A673 (cell line): ENCODE results near the gene MOGAT3. TPM values are rescaled to one million over a fixed set of nuclear protein-coding genes. Genes with fewer than 3 reads are reported as not detected.

ENCODE experiments used
- BruUV-seq: library from RNA; stranded (reverse); fragments of 400-500 nt; replicated peaks from 2 replicates; lab custom pipeline; 2021; lab: Mats Ljungman, UMichigan
- CTCF ChIA-PET: fragments of 300-600 bp; sonication (Branson Sonifier 250); formaldehyde crosslinking; loops from one replicate; lab custom pipeline; 2022; ENCODE audit warnings: antibody characterized with exemption; lab: Charles Lee
- POLR2A ChIA-PET: fragments of 300-600 bp; sonication (Branson Sonifier 250); formaldehyde crosslinking; loops from one replicate; lab custom pipeline; 2022; ENCODE audit warnings: antibody characterized with exemption; ENCODE audit not compliant: low non-redundant PET; lab: Charles Lee
- DNase-seq: peaks from one replicate; pipeline ENCODE4 v3.0.0-alpha.2; 2015; ENCODE audit warnings: low spot score
- H3K27ac ChIP-seq: fragments of 200-600 bp; sonication (generic); 2 replicates; pipeline ENCODE4 v1.5.1; 2016; ENCODE audit warnings: mixed run types, low read depth, mild to moderate bottlenecking, mixed read lengths, antibody characterized with exemption, low read length; ENCODE audit not compliant: poor library complexity, severe bottlenecking
- H3K27me3 ChIP-seq: fragments of 200-600 bp; sonication (generic); replicated peaks from 2 replicates; pipeline ENCODE4 v1.6.1; 2017; ENCODE audit warnings: mixed run types, low read depth, mild to moderate bottlenecking, mixed read lengths, antibody characterized with exemption, low read length; ENCODE audit not compliant: insufficient read depth, poor library complexity
- H3K36me3 ChIP-seq: fragments of 200-600 bp; sonication (generic); 2 replicates; pipeline ENCODE4 v1.6.1; 2016; ENCODE audit warnings: mixed run types, mild to moderate bottlenecking, mixed read lengths, antibody characterized with exemption, low read length; ENCODE audit not compliant: insufficient read depth, poor library complexity, severe bottlenecking
- H3K4me1 ChIP-seq: fragments of 200-600 bp; sonication (generic); 2 replicates; pipeline ENCODE4 v1.6.1; 2017; ENCODE audit warnings: mixed run types, mild to moderate bottlenecking, mixed read lengths, antibody characterized with exemption, low read length; ENCODE audit not compliant: insufficient read depth, poor library complexity, severe bottlenecking
- H3K4me3 ChIP-seq: fragments of 200-600 bp; sonication (generic); 2 replicates; pipeline ENCODE4 v1.5.1; 2016; ENCODE audit warnings: low read depth, mixed run types, mild to moderate bottlenecking, mixed read lengths, low read length; ENCODE audit not compliant: poor library complexity, severe bottlenecking
- H3K9me3 ChIP-seq: fragments of 200-600 bp; sonication (generic); 2 replicates; pipeline ENCODE4 v1.6.1; 2016; ENCODE audit warnings: mixed run types, low read depth, mild to moderate bottlenecking, mixed read lengths, antibody characterized with exemption, low read length; ENCODE audit not compliant: poor library complexity, severe bottlenecking
- EZH2 ChIP-seq: fragments of 200-600 bp; sonication (generic); IDR thresholded peaks from 2 replicates; pipeline ENCODE4 v1.6.1; 2017; ENCODE audit warnings: borderline replicate concordance, low read depth, mild to moderate bottlenecking, mixed read lengths, antibody characterized with exemption, low read length; ENCODE audit not compliant: poor library complexity, severe bottlenecking
- intact Hi-C: fragments of 100-400 bp; cut with micrococcal nuclease; formaldehyde crosslinking; loops from one replicate; pipeline ENCODE4 v1.10.0; 2022; ENCODE audit not compliant: unreplicated experiment
- total RNA-seq: library from RNA; stranded (reverse); gene quantifications from 2 replicates; pipeline ENCODE4 v1.2.3, GENCODE V29; 2021
- TF ChIP-seq, protein P1 (sequence below): fragments of 300-800, 200-600 bp; sonication (generic); conservative IDR thresholded peaks from 2 replicates; pipeline ENCODE4 v1.5.1; 2017; ENCODE audit warnings: low read depth, mild to moderate bottlenecking, antibody characterized with exemption, low read length, moderate library complexity, mixed read lengths

Gene MOGAT3
- total RNA-seq, 1 experiment from 2014 or later, result not detected

DNA sequence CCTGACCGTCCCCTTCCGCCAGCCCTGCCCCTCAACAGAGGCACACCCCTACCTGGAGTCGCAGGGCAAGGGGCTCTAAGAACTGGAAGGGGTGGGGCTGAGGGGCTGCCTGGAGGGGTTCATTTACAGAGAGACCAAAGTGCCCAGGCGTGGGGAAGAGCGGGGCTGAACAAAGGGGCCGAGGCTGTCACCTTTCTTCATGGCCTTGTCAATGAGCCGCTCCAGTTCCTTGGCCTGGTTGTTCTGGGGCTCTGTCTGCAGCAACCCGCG lies 39.0 kb upstream of the MOGAT3 start:
- POLR2A ChIA-PET, result no interaction called here
- H3K9me3 ChIP-seq, result no peaks in the 10 kb centered on the region
- TF ChIP-seq, protein P1, sequence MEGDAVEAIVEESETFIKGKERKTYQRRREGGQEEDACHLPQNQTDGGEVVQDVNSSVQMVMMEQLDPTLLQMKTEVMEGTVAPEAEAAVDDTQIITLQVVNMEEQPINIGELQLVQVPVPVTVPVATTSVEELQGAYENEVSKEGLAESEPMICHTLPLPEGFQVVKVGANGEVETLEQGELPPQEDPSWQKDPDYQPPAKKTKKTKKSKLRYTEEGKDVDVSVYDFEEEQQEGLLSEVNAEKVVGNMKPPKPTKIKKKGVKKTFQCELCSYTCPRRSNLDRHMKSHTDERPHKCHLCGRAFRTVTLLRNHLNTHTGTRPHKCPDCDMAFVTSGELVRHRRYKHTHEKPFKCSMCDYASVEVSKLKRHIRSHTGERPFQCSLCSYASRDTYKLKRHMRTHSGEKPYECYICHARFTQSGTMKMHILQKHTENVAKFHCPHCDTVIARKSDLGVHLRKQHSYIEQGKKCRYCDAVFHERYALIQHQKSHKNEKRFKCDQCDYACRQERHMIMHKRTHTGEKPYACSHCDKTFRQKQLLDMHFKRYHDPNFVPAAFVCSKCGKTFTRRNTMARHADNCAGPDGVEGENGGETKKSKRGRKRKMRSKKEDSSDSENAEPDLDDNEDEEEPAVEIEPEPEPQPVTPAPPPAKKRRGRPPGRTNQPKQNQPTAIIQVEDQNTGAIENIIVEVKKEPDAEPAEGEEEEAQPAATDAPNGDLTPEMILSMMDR, result no peak
- peaks cover 9% of the 10 kb centered on the region for H3K36me3 ChIP-seq
- CTCF ChIA-PET, result no interaction called here
- no TSS peak for BruUV-seq
- H3K27me3 ChIP-seq, result no peaks in the 10 kb centered on the region
- no peak overlapping the region for H3K4me3 ChIP-seq
- DNase-seq, result no peak
- H3K27ac ChIP-seq, result no peak overlapping the region
- no peaks in the 10 kb centered on the region for H3K4me1 ChIP-seq
- intact Hi-C loops, result no loop called here

DNA sequence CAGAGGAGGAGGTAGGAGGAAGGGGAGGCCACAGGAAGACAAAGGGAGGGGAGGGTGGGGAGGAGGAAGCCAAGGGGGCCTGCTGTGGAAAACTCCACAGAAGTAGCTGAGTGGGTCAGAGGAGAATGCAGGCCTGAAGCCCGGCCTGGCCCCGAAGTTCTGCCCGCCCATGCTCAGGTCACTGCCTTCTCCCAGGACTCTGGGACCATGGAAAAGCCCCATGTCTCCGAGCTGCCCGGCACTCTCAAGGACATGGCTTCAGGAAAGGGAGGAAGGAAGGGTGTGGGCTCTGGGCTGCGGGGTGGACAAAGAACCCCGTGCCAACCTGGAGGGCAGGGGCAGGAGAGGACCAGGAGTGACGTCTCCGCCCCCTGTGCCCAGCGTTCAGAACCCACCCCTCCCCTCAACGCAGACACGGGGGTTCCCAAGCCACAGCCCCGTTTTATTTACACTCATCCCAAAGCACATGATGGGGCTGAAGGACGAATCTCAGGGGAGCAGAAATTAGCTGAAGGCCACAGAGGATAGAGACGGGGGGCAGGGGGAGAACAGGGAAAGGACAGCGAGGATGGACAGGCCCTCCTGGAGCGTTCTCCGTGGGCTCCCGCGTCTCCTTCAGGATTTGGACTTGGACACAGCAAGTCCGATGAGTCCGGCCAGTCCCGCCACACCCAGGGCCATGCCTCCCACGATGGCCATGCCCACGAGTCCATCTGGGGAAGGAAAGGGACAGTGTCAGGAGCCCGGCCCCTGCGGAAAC lies 38.5 kb upstream of the MOGAT3 start:
- Histone ChIP-seq H3K36me3 (peaks cover 9% of the 10 kb centered on the region), H3K4me1 (no peaks in the 10 kb centered on the region), H3K4me3 (no peak overlapping the region), H3K9me3 (no peaks in the 10 kb centered on the region), H3K27ac (no peak overlapping the region), H3K27me3 (no peaks in the 10 kb centered on the region)
- POLR2A ChIA-PET, result no interaction called here
- BruUV-seq, result no TSS peak
- CTCF ChIA-PET, result no interaction called here
- DNase-seq, result no peak
- TF ChIP-seq, protein P1, result no peak
- TF ChIP-seq EZH2, result no peak
- intact Hi-C loops, result no loop called here

DNA sequence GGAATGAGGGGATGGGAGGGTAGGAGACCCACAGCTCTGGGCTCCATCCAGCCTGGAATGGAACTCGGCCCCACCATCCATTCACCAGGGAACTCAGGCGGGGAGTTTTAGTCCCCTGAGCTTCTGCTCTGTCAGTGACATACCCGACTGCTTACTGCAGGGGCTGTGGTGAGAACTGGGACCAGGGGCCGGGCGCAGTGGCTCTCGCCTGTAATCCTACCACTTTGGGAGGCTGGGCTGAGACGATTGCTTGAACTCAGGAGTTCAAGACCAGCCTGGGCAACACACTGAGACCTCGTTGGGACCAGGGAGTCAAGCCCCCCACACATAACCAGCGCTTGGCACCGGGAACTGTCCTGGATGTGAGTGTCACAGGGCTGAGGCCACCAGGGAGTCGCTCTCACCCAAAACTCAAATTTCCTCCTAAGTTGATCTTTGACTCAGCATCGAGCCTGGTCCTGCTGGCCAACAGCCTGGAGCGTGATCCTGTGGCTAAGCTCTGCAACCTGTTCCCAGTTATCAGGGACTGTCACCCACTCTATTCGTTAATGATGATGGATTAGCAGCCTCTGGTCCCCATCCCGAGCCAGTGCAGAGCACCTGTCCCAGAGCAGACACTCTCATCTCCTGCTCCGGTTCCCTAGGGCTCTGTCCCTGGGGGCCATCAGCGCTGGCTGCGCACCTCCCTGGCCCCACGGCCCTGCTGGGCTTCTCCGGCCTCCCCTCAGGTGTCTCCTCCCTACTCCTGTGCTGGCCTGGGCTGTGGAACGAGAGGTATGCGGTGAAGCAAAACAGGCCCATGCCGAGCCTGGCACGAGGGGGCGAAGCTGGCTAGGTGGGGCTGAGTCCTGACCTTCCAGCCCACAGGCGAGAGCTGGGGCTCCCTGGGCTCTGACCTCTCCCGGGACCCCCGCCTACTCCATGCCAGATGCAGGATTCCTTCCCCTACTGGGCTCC lies 37.7 kb upstream of the MOGAT3 start:
- Histone ChIP-seq H3K4me1 (no peaks in the 10 kb centered on the region), H3K9me3 (no peaks in the 10 kb centered on the region), H3K4me3 (no peak overlapping the region), H3K27me3 (no peaks in the 10 kb centered on the region), H3K36me3 (peaks cover 9% of the 10 kb centered on the region), H3K27ac (no peak overlapping the region)
- CTCF ChIA-PET, result no interaction called here
- TF ChIP-seq, protein P1, result no peak
- no peak for TF ChIP-seq EZH2
- POLR2A ChIA-PET, result no interaction called here
- DNase-seq, result no peak
- intact Hi-C loops, result no loop called here
- BruUV-seq, result no TSS peak
